ENCODE measurements around the gene ZMYND15. TPM values are rescaled to one million over a fixed set of nuclear protein-coding genes. Genes with fewer than 3 reads are reported as not detected.

ZMYND15 gene
- total RNA-seq, 2 experiments from 2014 or later, result not detected

DNA sequence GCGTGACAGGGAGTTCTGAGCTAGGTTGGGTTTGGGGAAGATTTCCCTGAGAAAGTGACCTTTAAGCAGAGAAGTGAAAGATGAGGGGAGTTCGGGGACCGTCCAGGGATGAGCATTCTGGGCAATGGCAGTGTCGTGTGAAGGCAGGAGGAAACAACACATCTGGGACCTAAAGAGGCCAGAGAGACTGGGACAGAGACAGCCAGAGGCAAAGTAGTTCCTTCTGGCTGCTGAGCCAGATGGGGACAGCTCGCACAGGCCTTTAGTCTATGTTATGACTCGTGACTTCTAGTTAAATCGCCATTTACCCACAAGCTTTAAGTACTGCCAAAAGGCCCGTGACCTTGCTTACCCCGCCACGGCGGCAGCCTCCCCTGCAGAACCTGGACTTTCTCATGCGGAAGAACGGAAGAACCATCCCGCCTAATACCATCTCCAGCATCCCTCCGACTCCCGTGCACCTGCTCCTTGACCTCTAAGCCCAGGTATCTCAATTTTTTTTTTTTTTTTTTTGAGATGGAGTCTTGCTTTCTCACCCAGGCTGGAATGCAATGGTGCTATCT is 16.9 kb upstream of the ZMYND15 start:
- CTCF ChIA-PET, result no interaction called here
- POLR2A ChIA-PET, result interaction anchor here (0.6 to 0.7 kb wide), 2 partner anchors 19 to 196 kb away, joined by 3 read pairs; partner anchors contain the start of gene PELP1
- no peak overlapping the region for H3K27ac Mint-ChIP-seq
- no peak for TF ChIP-seq CTCF (IDR thresholded peaks at IDR 0.05)
- intact Hi-C loops (cut with micrococcal nuclease), result no loop called here
- no peak for DNase-seq
- H3K36me3 Mint-ChIP-seq (ENCODE audit: low read depth), result peaks cover 21% of the 10 kb centered on the region
- no peak overlapping the region for H3K4me3 Mint-ChIP-seq
- ATAC-seq, result no peak
- H3K27me3 Mint-ChIP-seq, result no peaks in the 10 kb centered on the region
- H3K4me1 Mint-ChIP-seq (ENCODE audit: low read depth), result peaks cover 11% of the 10 kb centered on the region
- H3K9me3 Mint-ChIP-seq, result no peaks in the 10 kb centered on the region

- H3K4me3 Mint-ChIP-seq, result no peak overlapping the region
- no peaks in the 10 kb centered on the region for H3K27me3 Mint-ChIP-seq
- TF ChIP-seq CTCF (IDR thresholded peaks at IDR 0.05), result no peak
- intact Hi-C loops (cut with micrococcal nuclease), result no loop called here
- DNase-seq (no peak), ATAC-seq (no peak)
- CTCF ChIA-PET, result no interaction called here
- H3K27ac Mint-ChIP-seq, result no peak overlapping the region
- H3K36me3 Mint-ChIP-seq (ENCODE audit: low read depth), result peaks cover 9% of the 10 kb centered on the region
- POLR2A ChIA-PET, result interaction anchor here (0.7 kb wide), 1 partner anchor 551 kb away, joined by 3 read pairs; no protein-coding TSS in a partner anchor
- peaks cover 19% of the 10 kb centered on the region for H3K4me1 Mint-ChIP-seq (ENCODE audit: low read depth)
- no peaks in the 10 kb centered on the region for H3K9me3 Mint-ChIP-seq
Observed at GRCh38 chr17:4724650-4725049, 15.0 kb upstream of the ZMYND15 start.

- ChIA-PET POLR2A (interaction anchor here (0.9 to 1.1 kb wide), 3 partner anchors 10 to 22 kb away, joined by 3 to 5 read pairs (median 4); no protein-coding TSS in a partner anchor), CTCF (interaction anchor here (0.7 to 0.9 kb wide), 3 partner anchors 12 to 62 kb away, joined by 3 read pairs; partner anchors contain the start of gene ARRB2)
- no peak for DNase-seq
- no peaks in the 10 kb centered on the region for H3K9me3 Mint-ChIP-seq
- H3K27ac Mint-ChIP-seq, result no peak overlapping the region
- H3K4me1 Mint-ChIP-seq (ENCODE audit: low read depth), result peaks cover 24% of the 10 kb centered on the region
- intact Hi-C loops (cut with micrococcal nuclease), result no loop called here
- no peak for ATAC-seq
- no peaks in the 10 kb centered on the region for H3K27me3 Mint-ChIP-seq
- H3K4me3 Mint-ChIP-seq, result no peak overlapping the region
- no peak for TF ChIP-seq CTCF (IDR thresholded peaks at IDR 0.05)
- no peaks in the 10 kb centered on the region for H3K36me3 Mint-ChIP-seq (ENCODE audit: low read depth)
Observed at GRCh38 chr17:4725646-4726310, 13.9 kb upstream of the ZMYND15 start.

GRCh38 chr17:4728124-4728523 is 11.5 kb upstream of the ZMYND15 start:
- no peak for TF ChIP-seq CTCF (IDR thresholded peaks at IDR 0.05)
- CTCF ChIA-PET, result interaction anchor here (0.8 kb wide), 1 partner anchor 26 kb away, joined by 3 read pairs; no protein-coding TSS in a partner anchor
- Mint-ChIP-seq H3K9me3 (no peaks in the 10 kb centered on the region), H3K27me3 (no peaks in the 10 kb centered on the region), H3K4me1 (ENCODE audit: low read depth) (peaks cover 31% of the 10 kb centered on the region), H3K27ac (peak overlapping the region; percentile 89), H3K4me3 (peak overlapping the region; percentile 49), H3K36me3 (ENCODE audit: low read depth) (no peaks in the 10 kb centered on the region)
- POLR2A ChIA-PET, result interaction anchor here (0.8 to 1.1 kb wide), 2 partner anchors 9 to 171 kb away, joined by 3 to 4 read pairs; partner anchors contain the start of gene C17orf107
- ATAC-seq (peak; percentile 24), DNase-seq (peak; percentile 70)
- intact Hi-C loops (cut with micrococcal nuclease), result no loop called here

DNA sequence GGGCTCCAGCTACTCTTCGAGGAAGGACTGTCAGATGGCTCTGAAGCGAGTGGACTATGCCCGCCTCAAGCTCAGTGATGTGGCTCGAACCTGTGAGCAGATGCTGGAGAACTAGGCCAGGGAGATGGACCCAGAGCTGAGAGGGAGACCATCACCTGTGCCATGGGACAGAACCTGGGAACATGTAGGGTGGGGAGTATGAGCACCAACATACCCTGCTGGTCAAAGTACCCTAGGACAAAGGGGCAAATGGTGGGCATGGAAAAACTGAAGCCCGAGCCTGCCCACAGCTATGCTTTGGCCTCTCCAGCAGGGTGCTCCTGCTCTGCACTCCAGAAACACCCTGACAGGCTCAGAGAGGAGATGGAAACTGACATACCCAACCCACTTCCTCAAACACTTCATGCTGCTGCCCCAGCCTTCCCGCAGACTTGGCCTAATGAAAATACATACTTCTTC is 6.5 kb upstream of the ZMYND15 start:
- CTCF ChIA-PET, result interaction anchor here (0.8 to 2.7 kb wide), 2 partner anchors 57 to 152 kb away, joined by 3 to 14 read pairs; no protein-coding TSS in a partner anchor
- no peak for DNase-seq

More for the DNA sequence above, 6.5 kb upstream of the ZMYND15 start:
- intact Hi-C loops (cut with micrococcal nuclease), result no loop called here
- ATAC-seq, result no peak
- Mint-ChIP-seq H3K27ac (peak overlapping the region; percentile 28), H3K4me1 (ENCODE audit: low read depth) (peaks cover 31% of the 10 kb centered on the region), H3K27me3 (peaks cover 1% of the 10 kb centered on the region), H3K4me3 (no peak overlapping the region), H3K36me3 (ENCODE audit: low read depth) (no peaks in the 10 kb centered on the region), H3K9me3 (no peaks in the 10 kb centered on the region)
- no peak for TF ChIP-seq CTCF (IDR thresholded peaks at IDR 0.05)
- POLR2A ChIA-PET, result interaction anchor here (0.8 to 1.0 kb wide), 2 partner anchors 10 to 12 kb away, joined by 3 read pairs; no protein-coding TSS in a partner anchor

All from activated CD8-positive, alpha-beta T cell treated with anti-CD3 and anti-CD28 coated beads for 36 hours (primary cell).